Duodenal mucosa (tissue), 2 donors: ENCODE results near the gene PON1.

ENCODE experiments used
- H3K27ac ChIP-seq: one replicate; pipeline ENCODE4 v1.7.0; 2013; ENCODE audit warnings: low read depth, low read length
- H3K27me3 ChIP-seq, 2 donors: one replicate each; pipeline ENCODE4 v1.7.0; 2013; ENCODE audit warnings: low read length in 2 of 2, control low read depth in 1 of 2; ENCODE audit not compliant: insufficient read depth in 2 of 2, control insufficient read depth in 1 of 2
- H3K36me3 ChIP-seq, 2 donors: one replicate each; pipeline ENCODE4 v1.7.0; 2013; ENCODE audit warnings: low read length in 2 of 2, control low read depth in 1 of 2; ENCODE audit not compliant: insufficient read depth in 2 of 2, control insufficient read depth in 1 of 2
- H3K4me1 ChIP-seq, 2 donors: one replicate each; pipeline ENCODE4 v1.7.0; 2013; ENCODE audit warnings: low read length in 2 of 2, control low read depth in 1 of 2; ENCODE audit not compliant: insufficient read depth in 2 of 2, control insufficient read depth in 1 of 2
- H3K4me3 ChIP-seq, 2 donors: one replicate each; pipeline ENCODE4 v1.7.0; 2013; ENCODE audit warnings: low read length in 2 of 2, low read depth in 1 of 2
- H3K9ac ChIP-seq, 2 donors: one replicate each; pipeline ENCODE4 v1.7.0; 2013; ENCODE audit warnings: low read length in 2 of 2, low read depth in 1 of 2
- H3K9me3 ChIP-seq, 2 donors: one replicate each; pipeline ENCODE4 v1.7.0; 2013; ENCODE audit warnings: low read length in 2 of 2, control low read depth in 1 of 2; ENCODE audit not compliant: control insufficient read depth in 1 of 2

Gene PON1

GRCh38 chr7:95264363-95264891, 59.9 kb downstream of the PON1 start:
- H3K4me3 ChIP-seq = no peak overlapping the region
- no peaks in the 10 kb centered on the region for H3K27me3 ChIP-seq
- H3K9ac ChIP-seq = no peak overlapping the region
- H3K36me3 ChIP-seq = no peaks in the 10 kb centered on the region
- H3K27ac ChIP-seq = no peak overlapping the region
- H3K4me1 ChIP-seq = no peaks in the 10 kb centered on the region
- no peaks in the 10 kb centered on the region for H3K9me3 ChIP-seq

GRCh38 chr7:95263785-95264362, 60.5 kb downstream of the PON1 start:
- H3K9me3 ChIP-seq = no peaks in the 10 kb centered on the region
- no peaks in the 10 kb centered on the region for H3K36me3 ChIP-seq
- no peak overlapping the region for H3K9ac ChIP-seq
- no peaks in the 10 kb centered on the region for H3K4me1 ChIP-seq
- no peak overlapping the region for H3K27ac ChIP-seq
- H3K27me3 ChIP-seq = no peaks in the 10 kb centered on the region
- no peak overlapping the region for H3K4me3 ChIP-seq

- no peaks in the 10 kb centered on the region for H3K4me1 ChIP-seq
- H3K36me3 ChIP-seq = no peaks in the 10 kb centered on the region
- H3K9ac ChIP-seq = no peak overlapping the region
- no peaks in the 10 kb centered on the region for H3K9me3 ChIP-seq
- H3K4me3 ChIP-seq = no peak overlapping the region
- H3K27ac ChIP-seq = no peak overlapping the region
- no peaks in the 10 kb centered on the region for H3K27me3 ChIP-seq
These were observed 61.5 kb downstream of the PON1 start for GRCh38 chr7:95262875-95263274.

DNA sequence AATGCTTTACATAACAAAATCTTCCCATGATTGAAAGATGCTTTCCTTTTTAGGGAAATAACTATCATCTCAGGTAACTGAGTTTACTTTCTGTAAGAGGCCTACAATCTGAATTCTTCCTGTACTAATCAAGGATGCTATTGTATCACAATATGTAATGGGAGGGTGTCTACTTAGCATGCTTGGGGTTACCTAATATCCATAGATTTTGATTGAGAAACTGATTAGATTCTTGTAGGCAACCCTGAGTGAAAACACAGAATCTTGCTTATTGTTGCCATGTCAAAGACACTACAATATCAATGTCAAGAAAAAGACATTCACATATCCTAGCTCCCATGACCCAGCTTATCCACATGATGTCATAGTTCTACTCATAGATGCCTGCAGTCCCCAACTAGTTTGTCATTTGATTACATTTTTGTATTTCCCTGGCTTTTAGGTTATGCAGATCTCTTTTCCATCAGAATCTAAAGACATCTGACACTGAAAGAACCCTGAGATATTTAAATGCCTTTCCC, 62.4 kb downstream of the PON1 start:
- Histone ChIP-seq H3K4me3 (no peak overlapping the region), H3K36me3 (no peaks in the 10 kb centered on the region), H3K9ac (no peak overlapping the region), H3K27me3 (no peaks in the 10 kb centered on the region), H3K4me1 (no peaks in the 10 kb centered on the region), H3K9me3 (no peaks in the 10 kb centered on the region), H3K27ac (no peak overlapping the region)

DNA sequence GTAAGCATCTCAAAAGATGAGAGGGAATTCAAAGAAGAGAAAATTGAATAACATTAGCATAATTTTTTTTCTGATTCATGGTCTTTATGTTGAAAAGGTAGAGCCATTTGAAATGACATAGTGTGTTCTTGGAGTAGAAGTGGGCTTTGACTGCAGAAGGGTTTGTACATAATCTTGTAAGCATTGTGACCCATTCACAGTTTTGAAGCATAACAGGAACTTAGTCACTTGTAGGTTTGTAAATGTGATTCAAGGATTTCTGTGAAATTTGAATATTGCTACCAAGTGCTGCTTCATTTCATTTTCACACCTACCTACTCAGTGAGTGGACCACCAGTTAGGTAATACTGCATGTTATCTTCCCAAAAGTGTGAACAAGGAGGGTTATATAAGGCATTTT, 68.6 kb downstream of the PON1 start:
- Histone ChIP-seq H3K9me3 (no peaks in the 10 kb centered on the region), H3K27me3 (no peaks in the 10 kb centered on the region), H3K4me1 (no peaks in the 10 kb centered on the region), H3K4me3 (no peak overlapping the region), H3K27ac (no peak overlapping the region), H3K36me3 (no peaks in the 10 kb centered on the region), H3K9ac (no peak overlapping the region)

DNA sequence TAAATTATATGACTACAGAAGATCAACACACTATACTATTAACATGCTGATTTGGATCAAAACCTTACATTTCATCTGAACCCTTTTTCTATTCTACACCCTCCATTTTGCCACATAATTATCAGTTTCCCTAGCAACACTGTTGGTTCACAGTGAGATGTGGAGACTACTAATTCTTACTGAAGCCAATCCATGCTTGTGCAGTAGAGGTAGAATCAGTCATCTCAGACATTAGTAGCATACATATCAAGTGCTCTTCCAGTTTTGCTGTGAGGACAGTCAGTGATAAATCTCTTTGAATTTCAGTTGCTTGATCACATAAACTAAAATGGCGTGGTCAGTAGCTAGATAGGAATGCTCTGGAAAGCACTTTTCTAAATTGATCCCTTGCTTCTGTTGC, 70.3 kb downstream of the PON1 start:
- Histone ChIP-seq H3K27me3 (no peaks in the 10 kb centered on the region), H3K9me3 (no peaks in the 10 kb centered on the region), H3K36me3 (no peaks in the 10 kb centered on the region), H3K4me1 (no peaks in the 10 kb centered on the region), H3K9ac (no peak overlapping the region), H3K4me3 (no peak overlapping the region), H3K27ac (no peak overlapping the region)

DNA sequence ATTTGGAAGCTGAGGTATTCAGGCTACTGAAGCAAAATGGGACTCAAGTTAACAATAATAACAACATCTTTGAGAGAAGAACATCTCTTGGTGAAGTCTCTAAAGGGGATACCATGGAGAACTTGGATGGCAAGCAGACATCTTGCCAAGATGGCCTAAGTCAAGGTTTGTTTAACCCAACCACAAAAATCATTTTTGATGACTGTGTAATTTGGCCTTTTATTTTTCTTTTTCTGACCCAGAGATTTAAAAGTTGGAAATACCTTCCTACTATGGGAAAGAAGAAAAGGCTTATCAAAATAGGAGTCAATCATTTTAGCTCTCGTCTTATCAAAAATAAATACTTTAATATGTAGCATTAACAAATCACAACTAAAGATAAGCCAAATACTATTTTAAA, 72.4 kb downstream of the PON1 start:
- H3K9ac ChIP-seq = no peak overlapping the region
- no peak overlapping the region for H3K4me3 ChIP-seq
- H3K27me3 ChIP-seq = no peaks in the 10 kb centered on the region
- no peaks in the 10 kb centered on the region for H3K4me1 ChIP-seq
- H3K9me3 ChIP-seq = no peaks in the 10 kb centered on the region
- no peak overlapping the region for H3K27ac ChIP-seq
- H3K36me3 ChIP-seq = no peaks in the 10 kb centered on the region

DNA sequence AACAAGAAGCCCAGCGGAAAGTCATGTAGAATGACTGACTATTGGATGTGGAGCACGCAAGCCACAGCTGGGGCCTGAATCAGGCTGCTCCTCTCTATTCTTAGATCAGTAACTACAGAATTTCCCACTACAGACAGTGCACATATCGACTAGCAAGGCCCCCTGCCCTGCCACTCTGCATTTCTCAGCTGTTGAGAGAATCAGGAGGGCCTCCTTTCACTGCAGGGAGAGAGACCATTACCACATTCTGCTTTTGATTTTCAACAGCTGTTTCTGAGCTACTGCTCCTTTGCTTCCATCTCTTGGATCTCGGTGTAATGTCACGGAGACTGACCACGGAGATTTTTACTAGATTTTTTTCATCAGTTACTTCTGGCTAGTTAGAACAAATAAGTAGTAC, 73.8 kb downstream of the PON1 start:
- Histone ChIP-seq H3K4me1 (no peaks in the 10 kb centered on the region), H3K9ac (no peak overlapping the region), H3K4me3 (no peak overlapping the region), H3K36me3 (no peaks in the 10 kb centered on the region), H3K27me3 (no peaks in the 10 kb centered on the region), H3K9me3 (no peaks in the 10 kb centered on the region), H3K27ac (no peak overlapping the region)
